SK-N-SH (cell line): Measurements from ENCODE around the gene SFSWAP. TPM values are rescaled to one million over a fixed set of nuclear protein-coding genes. Genes with fewer than 3 reads are reported as not detected.
"Not testable (repeated sequence)": the region's sequence is repeated elsewhere in the genome, so short reads cannot be mapped to it uniquely, and the experiment has no call there.

Experiments used
- CTCF ChIA-PET: fragments of 300-600, 350-600 bp; formaldehyde crosslinking; extraction: SDS; loops from one replicate; lab custom pipeline; 2021; lab: Yijun Ruan, JAX
- POLR2A ChIA-PET: fragments of 350-600 bp; sonication (Branson Sonifier 250); formaldehyde crosslinking; extraction: SDS; loops from one replicate; lab custom pipeline; 2020; ENCODE audit warnings: antibody characterized with exemption, inconsistent platforms; lab: Yijun Ruan, JAX
- DNase-seq: peaks from one replicate; pipeline ENCODE4 v3.0.0; 2012
- H2AFZ ChIP-seq: fragments of 200-600 bp; sonication (generic); 2 replicates; pipeline ENCODE4 v1.8.1; 2016; ENCODE audit warnings: antibody characterized with exemption, mild to moderate bottlenecking, low read depth
- H3F3A ChIP-seq: fragments of 200-600 bp; sonication (generic); replicated peaks from 2 replicates; pipeline ENCODE3; 2016; ENCODE audit warnings: antibody characterized with exemption, mild to moderate bottlenecking; ENCODE audit not compliant: insufficient read depth
- H3K27ac ChIP-seq, 2 experiments: fragments of 200-500 bp in 1 of 2; fragments of 200-600 bp in 1 of 2; sonication (Bioruptor generic) in 1 of 2; sonication (generic), shearing (Covaris generic) in 1 of 2; 2 replicates each; pipeline versions ENCODE4 v1.5.1 to v1.6.1; 2014 to 2016; ENCODE audit warnings: low read depth in 2 of 2, inconsistent platforms in 1 of 2, low read length in 1 of 2, mild to moderate bottlenecking in 1 of 2, mixed read lengths in 1 of 2
- H3K27me3 ChIP-seq: fragments of 200-600 bp; sonication (generic), shearing (Covaris generic); 2 replicates; pipeline ENCODE4 v1.6.1; 2016; ENCODE audit warnings: mixed run types; ENCODE audit not compliant: insufficient read depth
- H3K36me3 ChIP-seq, 2 experiments: fragments of 200-500 bp in 1 of 2; fragments of 200-600 bp in 1 of 2; sonication (Bioruptor generic) in 1 of 2; sonication (generic) in 1 of 2; replicated peaks in 1 of 2; 2 replicates each; pipeline versions ENCODE3 to v1.5.1; 2014 to 2016; ENCODE audit warnings: low read length in 1 of 2, mild to moderate bottlenecking in 1 of 2; ENCODE audit not compliant: insufficient read depth in 2 of 2, control insufficient read depth in 1 of 2
- H3K4me1 ChIP-seq, 2 experiments: fragments of 200-500 bp in 1 of 2; fragments of 200-600 bp in 1 of 2; sonication (Bioruptor generic) in 1 of 2; sonication (generic), shearing (Covaris generic) in 1 of 2; 2 replicates each; pipeline versions ENCODE4 v1.5.1 to v1.6.1; 2014 to 2016; ENCODE audit warnings: low read depth in 1 of 2, low read length in 1 of 2, mixed run types in 1 of 2; ENCODE audit not compliant: insufficient read depth in 2 of 2, control insufficient read depth in 1 of 2
- H3K4me2 ChIP-seq: fragments of 200-600 bp; sonication (generic), shearing (Covaris generic); 2 replicates; pipeline ENCODE4 v1.6.1; 2017; ENCODE audit warnings: mixed run types
- H3K4me3 ChIP-seq, 2 experiments: fragments of 200-500 bp in 1 of 2; fragments of 200-600 bp in 1 of 2; sonication (Bioruptor generic) in 1 of 2; sonication (generic), shearing (Covaris generic) in 1 of 2; 2 replicates each; pipeline versions ENCODE4 v1.5.1 to v1.8.1; 2014 to 2016; ENCODE audit warnings: low read depth in 2 of 2, inconsistent platforms in 1 of 2, low read length in 1 of 2, mild to moderate bottlenecking in 1 of 2, mixed read lengths in 1 of 2, moderate library complexity in 1 of 2
- H3K79me2 ChIP-seq: fragments of 200-600 bp; sonication (generic); 2 replicates; pipeline ENCODE4 v1.8.1; 2017; ENCODE audit warnings: mild to moderate bottlenecking; ENCODE audit not compliant: insufficient read depth
- H3K9ac ChIP-seq: fragments of 200-600 bp; sonication (generic); 2 replicates; pipeline ENCODE4 v1.6.1; 2017; ENCODE audit warnings: mixed run types
- H3K9me2 ChIP-seq: fragments of 200-600 bp; sonication (generic); 2 replicates; pipeline ENCODE4 v1.6.1; 2017; ENCODE audit warnings: mixed run types
- H3K9me3 ChIP-seq: fragments of 200-600 bp; sonication (generic); 2 replicates; pipeline ENCODE4 v1.6.1; 2017; ENCODE audit warnings: mixed run types, mild to moderate bottlenecking, moderate library complexity
- H4K20me1 ChIP-seq: fragments of 200-600 bp; sonication (generic); 2 replicates; pipeline ENCODE4 v1.6.1; 2017; ENCODE audit warnings: mild to moderate bottlenecking, mixed run types; ENCODE audit not compliant: insufficient read depth
- ZBTB33 ChIP-seq: IDR thresholded peaks from 2 replicates; pipeline ENCODE4 v1.4.0; 2012; ENCODE audit warnings: low read depth, borderline replicate concordance
- WGBS: methylation state at CpG from one replicate; pipeline ENCODE4 v1.1.6; 2017; ENCODE audit warnings: low lambda C conversion rate; 5-methylcytosine and 5-hydroxymethylcytosine counted together
- polyA plus RNA-seq, 3 experiments: library from polyadenylated mRNA; depleted of rRNA; stranded (reverse); fragments of >200 nt; gene quantifications; 2 replicates each; pipeline ENCODE4 v1.2.3, GENCODE V29; 2012

The SFSWAP gene
- polyA plus RNA-seq, 1 of the 3 experiments (the other 2 are of a cell fraction) = 27.9 TPM

GRCh38 chr12:131740626-131741025, 29.7 kb downstream of the SFSWAP start:
- TF ChIP-seq ZBTB33 = no peak
- Histone ChIP-seq H3K9me3 (no peaks in the 10 kb centered on the region), H3K4me2 (no peak overlapping the region), H4K20me1 (no peaks in the 10 kb centered on the region), H3K4me1 (0 out of 4 replicates have a peak, but pooled peaks cover 0 to 7% of the 10 kb centered on the region in 2 experiments), H3K4me3 (no peak overlapping the region), H3K27me3 (no peaks in the 10 kb centered on the region), H2AFZ (no peak overlapping the region), H3F3A (peaks cover 17% of the 10 kb centered on the region), H3K27ac (no peak overlapping the region), H3K9me2 (no peaks in the 10 kb centered on the region), H3K9ac (no peak overlapping the region), H3K79me2 (peaks cover 15% of the 10 kb centered on the region; the same call in 1 of the 2 replicates), H3K36me3 (peaks cover 54 to 67% of the 10 kb centered on the region in 2 experiments)
- ChIA-PET CTCF (no interaction called here), POLR2A (no interaction called here)
- DNase-seq = no peak
- WGBS = 90% methylated on average over 2 of the region's 2 CpGs

GRCh38 chr12:131742761-131743160, 31.9 kb downstream of the SFSWAP start:
- Histone ChIP-seq H3K79me2 (peaks cover 15% of the 10 kb centered on the region; the same call in 1 of the 2 replicates), H3K36me3 (peaks cover 59 to 76% of the 10 kb centered on the region in 2 experiments)
- H3K4me1 ChIP-seq, CTCF ChIA-PET, POLR2A ChIA-PET, H4K20me1 ChIP-seq, H2AFZ ChIP-seq, H3K9me3 ChIP-seq, DNase-seq, H3K4me2 ChIP-seq, H3K4me3 ChIP-seq, H3K27me3 ChIP-seq, H3K9me2 ChIP-seq, H3K27ac ChIP-seq, H3F3A ChIP-seq, H3K9ac ChIP-seq: not testable (repeated sequence)
- WGBS = 98% methylated on average over 3 of the region's 3 CpGs

GRCh38 chr12:131743410-131743809, 32.5 kb downstream of the SFSWAP start:
- H3K9me2 ChIP-seq, H3K9ac ChIP-seq, H4K20me1 ChIP-seq, H3K9me3 ChIP-seq, H3K27ac ChIP-seq, H3F3A ChIP-seq, POLR2A ChIA-PET, H3K27me3 ChIP-seq, H3K4me1 ChIP-seq, H3K4me3 ChIP-seq, H3K4me2 ChIP-seq, CTCF ChIA-PET, DNase-seq, H2AFZ ChIP-seq: not testable (repeated sequence)
- WGBS = 98% methylated on average over 7 of the region's 8 CpGs
- H3K36me3 ChIP-seq = peaks cover 53 to 70% of the 10 kb centered on the region in 2 experiments
- H3K79me2 ChIP-seq = peaks cover 17% of the 10 kb centered on the region; the same call in 1 of the 2 replicates

GRCh38 chr12:131743880-131744279, 33.0 kb downstream of the SFSWAP start:
- H3K4me1 ChIP-seq, H3K27me3 ChIP-seq, DNase-seq, H3K9ac ChIP-seq, H3K9me2 ChIP-seq, H3K9me3 ChIP-seq, H4K20me1 ChIP-seq, H3K4me2 ChIP-seq, H3K27ac ChIP-seq, H2AFZ ChIP-seq, H3K4me3 ChIP-seq, CTCF ChIA-PET, POLR2A ChIA-PET, H3F3A ChIP-seq: not testable (repeated sequence)
- peaks cover 54 to 69% of the 10 kb centered on the region in 2 experiments for H3K36me3 ChIP-seq
- WGBS = 98% methylated on average over 4 of the region's 4 CpGs
- H3K79me2 ChIP-seq = peaks cover 20% of the 10 kb centered on the region; the same call in 1 of the 2 replicates

- H3K9me2 ChIP-seq, H3K9ac ChIP-seq, DNase-seq, H3K4me3 ChIP-seq, H3F3A ChIP-seq, H3K27me3 ChIP-seq, POLR2A ChIA-PET, H2AFZ ChIP-seq, H3K4me1 ChIP-seq, H4K20me1 ChIP-seq, H3K27ac ChIP-seq, CTCF ChIA-PET, H3K9me3 ChIP-seq, H3K4me2 ChIP-seq: not testable (repeated sequence)
- peaks cover 24% of the 10 kb centered on the region; the same call in 1 of the 2 replicates for H3K79me2 ChIP-seq
- WGBS = 100% methylated on average over 1 of the region's 1 CpG
- H3K36me3 ChIP-seq = peaks cover 62 to 64% of the 10 kb centered on the region in 2 experiments
These were observed 33.8 kb downstream of the SFSWAP start for GRCh38 chr12:131744675-131745074.
